ENCODE results near the gene CLEC2B. TPM values are rescaled to one million over a fixed set of nuclear protein-coding genes. Genes with fewer than 3 reads are reported as not detected.

Gene CLEC2B
- total RNA-seq, 4 donors from 2014 or later: 3.3 to 31.4 (median 5.7) TPM

DNA sequence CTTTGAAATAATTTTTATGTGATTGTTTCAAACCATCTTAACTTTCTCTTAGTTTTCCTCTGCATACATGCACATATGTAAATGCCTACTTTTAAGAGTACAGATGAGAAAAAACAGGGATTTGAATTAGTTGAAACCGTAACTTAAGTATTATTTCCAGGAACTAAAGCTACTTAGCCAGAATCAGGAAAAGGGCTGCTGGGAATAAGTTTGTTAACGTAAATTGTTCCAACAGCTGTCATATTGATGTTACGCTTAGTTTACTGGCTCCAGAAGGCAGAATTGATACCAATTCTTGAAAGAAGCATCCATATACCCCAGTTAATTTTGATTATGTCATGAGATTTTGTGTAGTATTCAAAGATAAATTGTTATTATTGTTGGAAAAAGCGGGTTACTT is 59.8 kb downstream of the CLEC2B start:
- H3K36me3 ChIP-seq: no peaks in the 10 kb centered on the region
- no peaks in the 10 kb centered on the region for H3K27me3 ChIP-seq
- TF ChIP-seq, protein P1, sequence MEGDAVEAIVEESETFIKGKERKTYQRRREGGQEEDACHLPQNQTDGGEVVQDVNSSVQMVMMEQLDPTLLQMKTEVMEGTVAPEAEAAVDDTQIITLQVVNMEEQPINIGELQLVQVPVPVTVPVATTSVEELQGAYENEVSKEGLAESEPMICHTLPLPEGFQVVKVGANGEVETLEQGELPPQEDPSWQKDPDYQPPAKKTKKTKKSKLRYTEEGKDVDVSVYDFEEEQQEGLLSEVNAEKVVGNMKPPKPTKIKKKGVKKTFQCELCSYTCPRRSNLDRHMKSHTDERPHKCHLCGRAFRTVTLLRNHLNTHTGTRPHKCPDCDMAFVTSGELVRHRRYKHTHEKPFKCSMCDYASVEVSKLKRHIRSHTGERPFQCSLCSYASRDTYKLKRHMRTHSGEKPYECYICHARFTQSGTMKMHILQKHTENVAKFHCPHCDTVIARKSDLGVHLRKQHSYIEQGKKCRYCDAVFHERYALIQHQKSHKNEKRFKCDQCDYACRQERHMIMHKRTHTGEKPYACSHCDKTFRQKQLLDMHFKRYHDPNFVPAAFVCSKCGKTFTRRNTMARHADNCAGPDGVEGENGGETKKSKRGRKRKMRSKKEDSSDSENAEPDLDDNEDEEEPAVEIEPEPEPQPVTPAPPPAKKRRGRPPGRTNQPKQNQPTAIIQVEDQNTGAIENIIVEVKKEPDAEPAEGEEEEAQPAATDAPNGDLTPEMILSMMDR (IDR thresholded peaks at IDR 0.05): no peak
- no peak for TF ChIP-seq POLR2A (IDR thresholded peaks at IDR 0.05)
- H3K4me1 ChIP-seq: no peaks in the 10 kb centered on the region
- no peak overlapping the region for H3K27ac ChIP-seq
- H3K9me3 ChIP-seq: no peaks in the 10 kb centered on the region
- DNase-seq: no peak
- no peak overlapping the region for H3K4me3 ChIP-seq

DNA sequence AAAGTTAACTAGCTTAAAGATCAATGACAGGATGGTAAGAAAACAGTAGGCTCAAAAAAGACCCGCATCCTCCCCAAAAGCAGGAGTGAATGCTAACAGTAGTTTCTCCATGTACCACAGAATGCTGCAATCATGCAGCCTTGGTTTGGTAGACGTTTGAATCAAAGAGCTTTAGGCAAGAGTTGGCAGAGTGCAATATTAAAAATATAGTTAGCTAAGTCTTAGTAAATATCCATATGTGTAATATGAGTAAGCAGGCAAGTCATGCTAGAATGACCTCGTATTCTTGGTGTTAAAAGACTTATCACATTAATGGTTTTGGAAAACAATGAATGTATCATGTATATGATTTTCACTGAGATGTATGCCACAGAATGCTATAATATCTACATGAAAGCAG is 60.6 kb downstream of the CLEC2B start:
- Histone ChIP-seq H3K4me3 (no peak overlapping the region), H3K4me1 (no peaks in the 10 kb centered on the region), H3K9me3 (no peaks in the 10 kb centered on the region), H3K36me3 (no peaks in the 10 kb centered on the region), H3K27me3 (no peaks in the 10 kb centered on the region), H3K27ac (no peak overlapping the region)
- DNase-seq: no peak
- TF ChIP-seq POLR2A (IDR thresholded peaks at IDR 0.05): no peak
- TF ChIP-seq, protein P1 (IDR thresholded peaks at IDR 0.05): no peak

DNA sequence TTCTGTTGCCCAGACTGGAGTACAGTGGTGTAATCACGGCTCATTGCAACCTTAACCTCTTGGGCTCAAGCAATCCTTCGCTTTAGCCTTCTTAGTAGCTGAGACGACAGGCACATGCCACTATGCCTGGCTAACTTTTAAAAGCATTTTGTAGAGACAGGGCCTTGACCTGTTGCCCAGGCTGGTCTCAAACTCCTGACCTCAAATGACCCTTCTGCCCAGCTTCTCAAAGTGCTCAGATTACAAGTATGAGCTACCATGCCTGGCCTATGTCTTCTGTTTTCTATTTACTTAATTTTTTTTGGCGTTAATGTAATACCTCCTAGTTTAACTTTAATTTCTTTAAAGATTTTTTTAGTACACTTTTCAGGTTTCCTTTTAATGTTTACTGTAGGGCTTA is 62.4 kb downstream of the CLEC2B start:
- Histone ChIP-seq H3K36me3 (no peaks in the 10 kb centered on the region), H3K27ac (no peak overlapping the region), H3K27me3 (no peaks in the 10 kb centered on the region), H3K9me3 (no peaks in the 10 kb centered on the region), H3K4me1 (no peaks in the 10 kb centered on the region), H3K4me3 (no peak overlapping the region)
- TF ChIP-seq, protein P1 (IDR thresholded peaks at IDR 0.05): no peak
- no peak for TF ChIP-seq POLR2A (IDR thresholded peaks at IDR 0.05)
- no peak for DNase-seq

DNA sequence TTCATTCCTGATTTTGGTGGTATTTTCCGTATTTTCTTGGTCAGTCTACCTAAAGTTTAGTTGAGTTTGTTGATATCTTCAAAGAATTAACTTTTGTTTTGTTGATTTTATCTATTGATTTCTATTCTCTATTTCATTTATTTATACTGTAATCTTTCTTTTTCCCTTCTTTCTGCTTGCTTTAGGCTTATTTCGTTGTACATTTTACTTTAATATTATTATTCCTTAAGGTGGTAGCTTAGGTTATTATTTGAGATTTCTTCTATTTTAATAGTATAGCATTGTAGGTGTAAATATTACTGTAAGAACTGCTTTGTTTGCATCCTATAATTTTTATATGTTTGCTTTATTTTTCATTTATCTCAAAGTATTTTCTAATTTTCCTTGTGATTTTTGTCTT is 63.3 kb downstream of the CLEC2B start:
- Histone ChIP-seq H3K27me3 (no peaks in the 10 kb centered on the region), H3K36me3 (no peaks in the 10 kb centered on the region), H3K4me3 (no peak overlapping the region), H3K9me3 (no peaks in the 10 kb centered on the region), H3K4me1 (no peaks in the 10 kb centered on the region), H3K27ac (no peak overlapping the region)
- TF ChIP-seq POLR2A (IDR thresholded peaks at IDR 0.05): no peak
- TF ChIP-seq, protein P1 (IDR thresholded peaks at IDR 0.05): no peak
- DNase-seq: no peak

Other genes with a start within 250 kb of the CLEC2B start
- 100 to 1,000 TPM in 1 of 4 donors, 10 to 100 TPM in 1, 1 to 10 TPM in 2; 6.4 to 140 (median 12.1) TPM for gene CLEC2D, start 199.6 kb downstream of the CLEC2B start, total RNA-seq
- 1 to 10 TPM in 2 of 4 donors, not detected in 2; 4.1 to 4.2 TPM for gene CLECL1, start 136.3 kb downstream of the CLEC2B start, total RNA-seq
- 10 to 100 TPM in 1 of 4 donors, 1 to 10 TPM in 3; 4.4 to 83.3 (median 9.1) TPM for gene CD69, start 108.5 kb downstream of the CLEC2B start, total RNA-seq
- gene KLRF1, start 41.9 kb downstream of the CLEC2B start, total RNA-seq: not detected
- gene KLRF2, start 12.1 kb upstream of the CLEC2B start, total RNA-seq: not detected
- gene CLEC2A, start 63.0 kb upstream of the CLEC2B start, total RNA-seq: not detected
- 10 to 100 TPM in 1 of 4 donors, not detected in 3; 10.7 TPM for gene CLEC12A, start 102.1 kb upstream of the CLEC2B start, total RNA-seq
- not detected for gene CLEC1B, start 129.8 kb upstream of the CLEC2B start, total RNA-seq
- not detected for gene CLEC12B, start 141.3 kb upstream of the CLEC2B start, total RNA-seq
- 1 to 10 TPM in 1 of 4 donors, not detected in 3; 2.5 TPM for gene CLEC9A, start 161.3 kb upstream of the CLEC2B start, total RNA-seq
- gene CLEC1A, start 229.6 kb upstream of the CLEC2B start, total RNA-seq: 1 to 10 TPM in 1 of 4 donors, not detected in 3; 2.1 TPM